Neuronal stem cell (in vitro differentiated cells): ENCODE data around the gene RMDN2.
A peak's percentile ranks its signal among the peaks of the same experiment; 100 is the strongest.
"Not testable (repeated sequence)": the region's sequence is repeated elsewhere in the genome, so short reads cannot be mapped to it uniquely, and the experiment has no call there.

Experiments
- DNase-seq: peaks from one replicate; pipeline ENCODE4 v3.0.0-alpha.2; 2013; ENCODE audit warnings: low spot score
- H2AFZ ChIP-seq: one replicate; pipeline ENCODE4 v1.6.1; 2013; ENCODE audit warnings: mild to moderate bottlenecking, low read length, inconsistent platforms
- H2AK5ac ChIP-seq: 2 replicates; pipeline ENCODE4 v1.6.1; 2013; ENCODE audit warnings: low read depth, mild to moderate bottlenecking, inconsistent platforms, low read length, moderate library complexity, mixed read lengths
- H2BK120ac ChIP-seq: 2 replicates; pipeline ENCODE4 v1.6.1; 2013; ENCODE audit warnings: low read depth, mild to moderate bottlenecking, inconsistent platforms, low read length, moderate library complexity, mixed read lengths
- H2BK12ac ChIP-seq: one replicate; pipeline ENCODE4 v1.6.1; 2013; ENCODE audit warnings: low read length, inconsistent platforms
- H2BK15ac ChIP-seq: 2 replicates; pipeline ENCODE4 v1.6.1; 2013; ENCODE audit warnings: mild to moderate bottlenecking, low read length, inconsistent platforms, mixed read lengths
- H2BK5ac ChIP-seq: one replicate; pipeline ENCODE4 v1.6.1; 2013; ENCODE audit warnings: inconsistent platforms, mild to moderate bottlenecking, low read length, moderate library complexity
- H3K14ac ChIP-seq: one replicate; pipeline ENCODE4 v1.6.1; 2013; ENCODE audit warnings: low read length, inconsistent platforms
- H3K18ac ChIP-seq: 2 replicates; pipeline ENCODE4 v1.6.1; 2013; ENCODE audit warnings: low read length, inconsistent platforms
- H3K23ac ChIP-seq: 2 replicates; pipeline ENCODE4 v1.6.1; 2013; ENCODE audit warnings: low read depth, mild to moderate bottlenecking, mixed read lengths, low read length, inconsistent platforms; ENCODE audit not compliant: poor library complexity
- H3K27ac ChIP-seq: replicated peaks from 3 replicates; pipeline ENCODE4 v1.5.1; 2013; ENCODE audit warnings: low read length, inconsistent platforms
- H3K27me3 ChIP-seq, 3 experiments: 2 replicates each; pipeline ENCODE4 v1.6.1; 2013; ENCODE audit warnings: low read length in 3 of 3, mild to moderate bottlenecking in 2 of 3, inconsistent platforms in 1 of 3, low read depth in 1 of 3, mixed read lengths in 1 of 3, moderate library complexity in 1 of 3; ENCODE audit not compliant: control insufficient read depth in 3 of 3, insufficient read depth in 3 of 3
- H3K36me3 ChIP-seq, 2 donors: replicated peaks in 1 of 2; 2 replicates each; pipeline ENCODE4 v1.6.1; 2013; ENCODE audit warnings: low read length in 2 of 2; ENCODE audit not compliant: control insufficient read depth in 2 of 2, insufficient read depth in 2 of 2
- H3K4ac ChIP-seq: 2 replicates; pipeline ENCODE4 v1.6.1; 2013; ENCODE audit warnings: inconsistent platforms, mild to moderate bottlenecking, low read length, moderate library complexity
- H3K4me1 ChIP-seq, 2 donors: 1 replicate in 1 of 2; 2 replicates in 1 of 2; pipeline ENCODE4 v1.6.1; 2013; ENCODE audit warnings: low read length in 2 of 2, low read depth in 1 of 2; ENCODE audit not compliant: control insufficient read depth in 2 of 2, insufficient read depth in 1 of 2
- H3K4me2 ChIP-seq: one replicate; pipeline ENCODE4 v1.6.1; 2013; ENCODE audit warnings: mild to moderate bottlenecking, low read length, inconsistent platforms; ENCODE audit not compliant: insufficient read depth, poor library complexity, severe bottlenecking
- H3K4me3 ChIP-seq, 2 donors: 2 replicates each; pipeline ENCODE4 v1.5.1; 2013; ENCODE audit warnings: low read length in 2 of 2, mild to moderate bottlenecking in 2 of 2, inconsistent platforms in 1 of 2, moderate library complexity in 1 of 2
- H3K79me1 ChIP-seq: one replicate; pipeline ENCODE4 v1.6.1; 2013; ENCODE audit warnings: low read depth, mild to moderate bottlenecking, inconsistent platforms, low read length, moderate library complexity
- H3K9ac ChIP-seq: one replicate; pipeline ENCODE4 v1.6.1; 2013; ENCODE audit warnings: mild to moderate bottlenecking, low read depth, low read length, inconsistent platforms; ENCODE audit not compliant: poor library complexity
- H3K9me3 ChIP-seq, 2 donors: replicated peaks in 1 of 2; 2 replicates each; pipeline versions ENCODE3 to v1.6.1; 2013; ENCODE audit warnings: low read length in 2 of 2, mild to moderate bottlenecking in 2 of 2, inconsistent platforms in 1 of 2, low read depth in 1 of 2, mixed read lengths in 1 of 2, moderate library complexity in 1 of 2; ENCODE audit not compliant: control insufficient read depth in 2 of 2, insufficient read depth in 1 of 2
- H4K8ac ChIP-seq: one replicate; pipeline ENCODE4 v1.6.1; 2013; ENCODE audit warnings: low read depth, mild to moderate bottlenecking, inconsistent platforms, low read length, moderate library complexity
- H4K91ac ChIP-seq: one replicate; pipeline ENCODE4 v1.6.1; 2013; ENCODE audit warnings: low read length, low read depth, mild to moderate bottlenecking, inconsistent platforms; ENCODE audit not compliant: poor library complexity
- WGBS, 2 donors: extraction: QIAGEN DNeasy Blood & Tissue Kit; methylation state at CpG; one replicate each; pipeline ENCODE4 v1.1.7; 2013; ENCODE audit warnings: missing lambda C conversion rate in 2 of 2, mixed read lengths in 1 of 2; ENCODE audit not compliant: insufficient read length in 2 of 2, insufficient replicate concordance in 1 of 2; ENCODE audit errors: extremely low coverage in 2 of 2; 5-methylcytosine and 5-hydroxymethylcytosine counted together

Gene RMDN2

DNA sequence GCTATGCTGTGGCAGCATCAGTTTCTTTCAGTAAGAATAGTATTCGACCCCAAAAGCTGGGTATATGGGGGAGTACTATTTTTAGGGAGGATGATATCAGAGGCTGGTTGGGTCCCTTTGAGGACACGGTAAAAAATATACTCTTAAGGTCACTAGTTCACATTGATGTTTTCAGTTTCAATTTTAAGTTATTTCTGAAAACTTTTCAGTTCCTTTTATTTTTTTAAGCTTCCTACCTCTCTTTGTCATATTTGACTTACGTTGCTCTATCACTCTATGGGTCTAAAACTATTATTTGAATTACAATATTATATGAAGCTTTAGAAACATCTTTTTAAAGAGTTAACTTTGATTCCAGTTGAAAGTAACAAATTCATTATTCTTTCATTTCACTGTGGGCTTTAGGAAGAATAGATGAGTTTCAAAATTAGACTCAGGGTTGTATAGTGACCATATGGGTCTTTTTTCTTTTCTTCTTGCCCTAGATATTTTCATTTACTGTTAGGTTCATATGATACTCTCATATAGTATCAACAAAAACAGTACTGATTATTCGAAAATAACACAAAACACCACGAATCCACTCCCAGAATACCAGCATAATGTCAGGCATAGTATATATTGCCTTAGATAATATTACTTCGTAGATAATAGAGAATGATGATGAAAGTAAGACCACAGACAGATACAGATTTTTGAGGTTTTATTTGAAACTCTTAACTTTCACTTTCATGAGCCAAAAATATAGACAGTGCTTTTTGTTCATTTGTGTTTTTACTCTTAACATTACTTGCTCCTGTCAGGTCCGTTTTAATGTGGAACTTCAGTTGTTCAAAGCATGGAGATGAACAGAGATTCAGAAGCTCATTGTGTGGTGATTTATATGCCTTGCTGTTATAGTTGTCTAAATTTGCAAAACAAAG, 9.8 kb downstream of the RMDN2 start:
- Histone ChIP-seq H2BK5ac (no peak overlapping the region), H3K4me3 (no peak overlapping the region), H3K4ac (no peak overlapping the region), H3K4me1 (no peaks in the 10 kb centered on the region), H4K91ac (no peak overlapping the region), H3K27me3 (no peaks in the 10 kb centered on the region), H2BK12ac (no peak overlapping the region), H3K79me1 (no peaks in the 10 kb centered on the region), H3K23ac (no peak overlapping the region), H3K14ac (no peak overlapping the region), H3K9me3 (no peaks in the 10 kb centered on the region), H3K27ac (no peak overlapping the region), H2BK120ac (no peak overlapping the region), H2AFZ (no peak overlapping the region), H3K4me2 (no peak overlapping the region), H3K9ac (no peak overlapping the region), H2AK5ac (no peak overlapping the region), H3K18ac (no peak overlapping the region), H4K8ac (no peak overlapping the region), H3K36me3 (no peaks in the 10 kb centered on the region), H2BK15ac (no peak overlapping the region)
- WGBS, 2 donors = no CpG with 5 or more reads among the region's 7 CpGs
- no peak for DNase-seq

DNA sequence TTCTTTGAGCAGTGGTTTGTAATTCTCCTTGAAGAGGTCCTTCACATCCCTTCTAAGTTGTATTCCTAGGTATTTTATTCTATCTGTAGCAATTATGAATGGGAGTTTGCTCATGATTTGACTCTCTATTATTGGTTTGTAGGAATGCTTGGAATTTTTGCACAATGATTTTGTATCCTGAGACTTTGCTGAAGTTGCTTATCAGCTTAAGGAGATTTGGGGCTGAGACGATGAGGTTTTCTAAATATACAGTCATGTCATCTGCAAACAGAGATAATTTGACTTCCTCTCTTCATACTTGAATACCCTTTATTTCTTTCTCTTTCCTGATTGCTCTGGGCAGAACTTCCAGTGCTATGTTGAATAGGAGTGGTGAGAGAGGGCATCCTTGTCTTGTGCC, 12.5 kb downstream of the RMDN2 start:
- H3K4me3 ChIP-seq, H4K8ac ChIP-seq, H3K79me1 ChIP-seq, H3K4ac ChIP-seq, H2BK12ac ChIP-seq, H4K91ac ChIP-seq, H3K36me3 ChIP-seq, H3K27me3 ChIP-seq, DNase-seq, H2BK120ac ChIP-seq, H2BK15ac ChIP-seq, H3K18ac ChIP-seq, H2AFZ ChIP-seq, H2AK5ac ChIP-seq, H3K14ac ChIP-seq, H3K9ac ChIP-seq, H3K4me1 ChIP-seq, H2BK5ac ChIP-seq, H3K23ac ChIP-seq, H3K27ac ChIP-seq, H3K4me2 ChIP-seq, H3K9me3 ChIP-seq: not testable (repeated sequence)
- WGBS, 2 donors = no CpG with 5 or more reads among the region's 1 CpG

DNA sequence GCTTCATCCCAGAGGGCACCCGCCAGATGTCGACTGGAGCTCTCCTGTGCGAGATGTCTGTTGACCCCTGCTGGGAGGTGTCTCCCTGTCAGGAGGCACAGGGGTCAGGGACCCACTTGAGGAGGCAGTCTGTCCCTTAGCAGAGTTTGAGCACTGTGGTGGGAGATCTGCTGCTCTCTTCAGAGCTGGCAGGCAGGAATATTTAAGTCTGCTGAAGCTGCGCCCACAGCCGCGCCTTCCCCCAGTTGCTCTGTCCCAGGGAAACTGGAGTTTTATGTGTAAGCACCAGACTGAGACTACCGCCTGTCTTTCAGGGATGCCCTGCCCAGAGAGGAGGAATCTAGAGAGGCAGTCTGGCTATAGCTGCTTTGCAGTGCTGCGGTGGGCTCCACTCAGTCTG, 16.2 kb downstream of the RMDN2 start:
- H2BK5ac ChIP-seq, H3K79me1 ChIP-seq: not testable (repeated sequence)
- no CpG with 5 or more reads among the region's 8 CpGs for WGBS, 2 donors

DNA sequence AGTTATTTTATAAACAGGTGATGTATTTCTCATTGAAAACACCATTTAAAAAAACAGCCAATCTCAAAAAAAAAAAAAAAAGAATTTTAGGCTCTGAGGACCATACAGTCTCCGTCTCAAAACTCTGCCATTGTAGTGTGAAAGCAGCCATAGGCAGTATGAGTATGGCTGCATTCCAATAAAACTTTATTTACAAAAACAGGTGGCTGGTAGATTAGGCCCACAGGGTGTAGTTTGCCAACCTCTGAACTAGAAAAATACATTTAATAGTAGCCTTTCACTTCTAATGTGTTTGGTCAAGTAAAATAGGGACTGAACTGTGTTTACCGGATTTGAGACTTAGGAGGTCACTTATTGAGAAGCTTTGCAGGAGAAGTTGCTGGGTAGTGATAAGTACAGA, 19.2 kb downstream of the RMDN2 start:
- Histone ChIP-seq H3K4me1 (no peaks in the 10 kb centered on the region), H4K91ac (no peak overlapping the region), H3K4ac (no peak overlapping the region), H2BK120ac (no peak overlapping the region), H3K27ac (no peak overlapping the region), H3K27me3 (no peaks in the 10 kb centered on the region), H3K4me2 (no peak overlapping the region), H2BK15ac (no peak overlapping the region), H2AK5ac (no peak overlapping the region), H4K8ac (no peak overlapping the region), H3K36me3 (no peaks in the 10 kb centered on the region), H2BK12ac (no peak overlapping the region), H3K23ac (no peak overlapping the region), H3K4me3 (no peak overlapping the region), H3K14ac (no peak overlapping the region), H2BK5ac (no peak overlapping the region), H3K79me1 (no peaks in the 10 kb centered on the region), H2AFZ (no peak overlapping the region), H3K9ac (no peak overlapping the region), H3K18ac (no peak overlapping the region), H3K9me3 (no peaks in the 10 kb centered on the region)
- no peak for DNase-seq
- WGBS, 2 donors = no CpG with 5 or more reads among the region's 2 CpGs

More for the DNA sequence above, 16.2 kb downstream of the RMDN2 start:
- H4K8ac ChIP-seq, H4K91ac ChIP-seq, H2AFZ ChIP-seq, H2BK15ac ChIP-seq, H2AK5ac ChIP-seq, H3K23ac ChIP-seq, H3K4me2 ChIP-seq, H3K27ac ChIP-seq, H3K4ac ChIP-seq, H3K9ac ChIP-seq, H3K4me1 ChIP-seq, H3K4me3 ChIP-seq, H3K9me3 ChIP-seq, H2BK12ac ChIP-seq, H3K18ac ChIP-seq, H3K27me3 ChIP-seq, H2BK120ac ChIP-seq, DNase-seq, H3K36me3 ChIP-seq: not testable (repeated sequence)
- H3K14ac ChIP-seq = peak overlapping the region; percentile 38
